GM18498 (cell line): ENCODE measurements around the gene ALG9.

Source experiments
- ATAC-seq: cut with Tn5 transposase; IDR thresholded peaks from one replicate; pipeline ENCODE4 v1.9.1; 2021; ENCODE audit warnings: mild to moderate bottlenecking, moderate library complexity; ENCODE audit not compliant: unreplicated experiment

Gene ALG9

DNA sequence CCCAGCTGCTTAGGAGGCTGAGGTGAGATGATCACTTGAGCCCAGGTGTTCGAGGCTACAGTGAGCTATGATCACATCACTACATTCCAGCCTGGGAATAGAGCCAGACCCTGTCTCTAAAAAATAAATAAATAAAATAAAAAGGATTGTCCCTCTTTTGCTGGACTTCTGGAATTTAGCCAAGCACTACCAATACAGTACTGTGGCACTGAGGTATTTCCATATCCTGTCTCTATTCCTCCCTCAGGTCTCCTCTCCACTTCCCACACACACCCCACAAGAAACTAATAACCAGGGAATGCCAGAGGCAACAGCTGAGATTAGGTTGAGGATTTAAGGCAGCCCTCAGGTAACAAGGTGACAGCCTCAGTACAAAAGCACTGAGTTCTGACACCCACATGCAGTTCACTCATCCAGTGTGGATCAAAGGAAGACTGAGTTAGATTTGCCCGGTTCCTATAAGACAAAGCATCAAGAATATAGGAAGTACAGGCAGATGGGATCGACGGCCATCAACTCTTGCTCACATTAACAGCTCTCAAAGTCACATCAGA lies 100.7 kb downstream of the ALG9 start:
- no peak for ATAC-seq

DNA sequence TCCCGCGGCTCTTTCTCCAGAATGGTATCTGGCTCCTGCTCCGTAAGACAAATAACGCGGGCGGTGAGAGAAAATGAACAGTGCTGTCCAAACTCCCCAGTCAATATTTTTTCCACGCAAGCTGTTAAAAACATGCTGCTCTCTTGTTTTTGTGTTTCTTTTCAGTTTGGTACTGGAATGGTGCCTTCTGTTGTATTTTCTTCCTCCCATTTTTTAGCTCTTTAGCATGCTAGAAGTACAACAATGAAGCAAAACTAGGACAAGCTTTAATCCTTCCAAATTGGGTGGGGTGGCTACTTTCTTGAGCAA lies 104.6 kb downstream of the ALG9 start:
- no peak for ATAC-seq

DNA sequence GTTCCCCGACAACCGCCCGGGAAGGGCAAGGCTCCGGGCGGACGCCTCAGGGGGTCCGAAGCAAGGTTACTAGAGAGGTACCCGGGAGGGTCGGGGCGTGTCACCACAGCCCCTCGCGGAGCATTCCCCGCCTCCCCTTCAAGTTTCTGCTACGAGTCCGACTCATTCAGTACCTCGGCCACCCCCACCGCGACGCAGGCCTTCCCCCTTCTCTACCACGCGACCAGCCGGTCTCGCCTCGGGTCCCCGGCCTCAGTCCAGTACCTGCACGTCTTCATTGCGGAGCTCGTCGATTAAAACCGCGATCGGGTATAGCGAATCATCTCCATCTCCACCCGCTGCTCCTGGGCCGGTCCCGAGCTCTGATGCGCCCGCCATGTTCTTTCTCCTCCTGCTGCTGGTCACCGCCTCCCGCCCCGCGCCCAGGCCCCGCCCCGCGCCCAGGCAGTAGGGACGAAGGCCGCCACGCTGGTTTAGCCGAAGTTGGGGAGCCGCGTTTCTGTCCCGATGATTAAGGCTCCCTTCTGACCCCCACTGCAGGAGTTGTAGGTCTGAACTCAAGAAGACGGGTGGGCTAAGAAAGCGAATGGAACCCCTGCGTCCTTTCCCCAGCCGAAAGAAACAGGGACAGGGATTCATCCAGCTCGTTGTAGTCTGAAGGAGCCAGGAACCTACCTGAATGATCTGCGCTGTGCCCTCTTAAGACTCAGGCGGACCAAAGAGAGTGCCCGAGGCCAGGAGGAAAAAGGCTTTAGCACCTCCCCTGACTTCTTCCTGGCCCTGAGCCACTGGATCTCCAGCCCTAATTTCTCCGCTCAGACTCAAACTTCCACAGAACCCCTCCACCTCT lies 105.2 kb downstream of the ALG9 start, which contains the start of gene PPP2R1B:
PPP2R1B (minus strand) TSS at position 406 of the 850 bp plus-strand sequence; CDS start at position 378, 28 bp downstream.
- ATAC-seq: peak; percentile 92

- peak; percentile 43 for ATAC-seq
These were observed 105.9 kb downstream of the ALG9 start for GRCh38 chr11:111765320-111765983.

DNA sequence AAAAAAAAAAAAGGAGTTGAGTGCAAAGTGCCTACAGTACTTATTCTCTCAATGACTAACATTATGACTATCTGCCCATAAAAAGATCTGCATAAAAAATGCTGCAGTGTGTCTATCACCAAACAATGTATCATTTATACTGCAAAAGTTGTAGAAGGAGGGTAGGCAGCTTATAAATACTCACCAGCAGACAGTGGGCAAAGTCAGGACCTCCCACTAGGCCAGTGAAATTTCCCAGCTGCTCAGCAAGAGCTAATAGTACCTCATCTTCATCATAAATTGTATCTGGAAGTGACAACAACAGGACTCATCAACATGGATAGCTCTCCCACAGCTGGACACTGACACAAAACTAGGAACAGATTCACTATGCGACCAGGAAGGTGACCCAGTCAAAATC lies 106.8 kb downstream of the ALG9 start:
- no peak for ATAC-seq

GRCh38 chr11:111762981-111763643 lies 108.3 kb downstream of the ALG9 start:
- ATAC-seq: no peak

DNA sequence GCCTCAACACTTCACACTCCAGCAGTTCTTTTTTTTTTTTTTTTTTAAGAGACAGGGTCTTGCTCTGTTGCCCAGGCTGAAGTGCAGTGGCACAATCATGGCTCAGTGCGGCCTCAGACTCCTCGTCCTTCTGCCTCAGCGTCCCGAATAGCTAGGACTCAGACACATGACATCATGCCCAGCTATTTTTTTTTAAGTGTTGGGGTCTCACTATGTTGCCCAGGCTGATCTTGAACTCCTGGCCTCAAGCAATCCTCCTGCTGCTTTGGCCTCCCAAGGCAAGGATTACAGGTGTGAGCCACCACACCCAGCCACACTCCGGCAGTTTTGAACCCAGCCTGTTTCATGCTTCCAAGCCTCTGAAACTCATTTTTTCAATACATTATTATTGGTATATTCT lies 108.9 kb downstream of the ALG9 start:
- no peak for ATAC-seq

DNA sequence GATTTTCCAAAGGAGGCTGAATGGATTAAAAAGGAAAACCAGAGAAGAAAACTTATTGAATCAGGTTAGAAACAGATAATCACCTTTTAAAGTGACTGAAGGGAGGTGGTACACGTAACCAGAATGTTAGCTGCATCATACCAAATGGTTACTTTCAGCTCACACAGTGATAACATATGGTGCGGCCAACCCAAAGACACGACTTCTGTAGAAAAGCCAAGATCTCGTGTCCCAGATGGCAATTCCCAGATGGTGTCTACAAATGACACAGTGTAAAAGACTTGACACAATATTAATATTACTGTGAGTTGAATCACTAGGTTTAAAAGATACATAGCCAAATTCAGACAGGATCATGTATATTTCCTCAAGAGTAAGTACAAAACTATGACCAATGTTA lies 110.3 kb downstream of the ALG9 start:
- ATAC-seq: no peak

DNA sequence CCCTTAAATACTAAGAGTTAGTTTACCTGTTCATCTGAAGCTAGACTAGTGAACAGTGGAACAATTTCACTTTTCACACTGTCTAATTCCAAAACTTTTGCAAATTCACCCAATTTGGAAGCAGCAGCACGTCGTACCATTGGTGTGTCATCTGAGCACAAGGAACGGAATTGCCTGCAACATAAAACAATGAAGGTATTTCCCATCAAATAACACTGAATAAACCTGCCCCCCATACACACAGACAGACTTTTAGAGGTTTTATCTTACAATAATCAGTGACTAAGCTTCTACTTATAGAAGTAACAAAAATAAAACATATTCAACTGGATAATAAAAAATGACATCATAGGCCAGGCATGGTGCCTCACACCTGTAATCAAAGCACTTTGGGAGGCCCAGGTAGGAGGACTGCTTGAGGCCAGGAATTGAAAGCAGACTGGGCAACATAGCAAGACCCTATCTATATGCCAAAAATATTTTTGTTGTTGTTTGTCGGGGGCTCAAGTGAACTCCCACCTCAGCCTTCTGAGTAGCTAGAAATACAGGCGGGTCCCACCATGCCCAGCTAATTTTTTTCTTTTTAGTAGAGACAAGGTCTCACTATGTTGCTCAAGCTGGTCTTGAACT lies 111.5 kb downstream of the ALG9 start:
- ATAC-seq: no peak

- ATAC-seq: no peak
These were observed 112.0 kb downstream of the ALG9 start for GRCh38 chr11:111759376-111759775.

DNA sequence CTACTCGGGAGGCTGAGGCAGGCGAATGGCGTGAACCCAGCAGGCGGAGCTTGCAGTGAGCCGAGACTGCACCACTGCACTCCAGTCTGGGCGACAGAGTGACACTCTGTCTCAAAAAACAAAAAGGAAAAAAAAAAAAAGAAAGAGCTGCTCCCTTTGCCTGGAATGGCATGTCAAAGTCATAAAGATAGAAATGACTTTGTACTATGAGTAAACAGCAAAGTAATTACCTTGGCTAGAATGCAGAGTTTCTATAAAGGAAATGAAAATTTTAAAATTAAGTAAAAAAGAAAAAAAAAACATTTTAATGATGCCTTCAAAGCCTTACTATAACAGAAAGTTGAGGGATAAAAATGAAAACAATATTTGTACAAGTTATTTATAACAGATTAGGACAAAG lies 115.3 kb downstream of the ALG9 start:
- no peak for ATAC-seq

- ATAC-seq: no peak
These were observed 121.7 kb downstream of the ALG9 start for GRCh38 chr11:111749646-111750045.

GRCh38 chr11:111748035-111748804 lies 123.2 kb downstream of the ALG9 start:
- ATAC-seq: no peak

- no peak for ATAC-seq
These were observed 125.5 kb downstream of the ALG9 start for GRCh38 chr11:111745719-111746504.

- ATAC-seq: no peak
These were observed 127.7 kb downstream of the ALG9 start for GRCh38 chr11:111743700-111744099.

DNA sequence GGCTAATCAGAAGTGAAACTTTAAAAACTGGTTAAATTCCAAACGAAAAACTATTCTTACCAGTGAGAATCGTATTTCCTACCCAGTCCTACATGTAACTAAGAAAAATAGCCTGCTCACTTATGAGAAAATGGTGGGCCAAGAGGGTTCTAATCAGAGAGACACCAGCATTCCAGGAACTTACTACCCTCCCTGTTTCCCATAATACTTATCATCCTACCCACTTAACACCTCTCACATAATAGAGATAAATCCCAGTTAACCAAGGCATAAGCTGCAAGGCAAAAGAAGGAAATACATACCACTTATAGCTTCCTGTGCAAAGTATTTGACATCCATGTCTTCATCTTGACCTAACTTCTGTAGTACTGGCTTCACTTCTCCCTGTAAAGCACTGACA lies 129.6 kb downstream of the ALG9 start:
- ATAC-seq: no peak

DNA sequence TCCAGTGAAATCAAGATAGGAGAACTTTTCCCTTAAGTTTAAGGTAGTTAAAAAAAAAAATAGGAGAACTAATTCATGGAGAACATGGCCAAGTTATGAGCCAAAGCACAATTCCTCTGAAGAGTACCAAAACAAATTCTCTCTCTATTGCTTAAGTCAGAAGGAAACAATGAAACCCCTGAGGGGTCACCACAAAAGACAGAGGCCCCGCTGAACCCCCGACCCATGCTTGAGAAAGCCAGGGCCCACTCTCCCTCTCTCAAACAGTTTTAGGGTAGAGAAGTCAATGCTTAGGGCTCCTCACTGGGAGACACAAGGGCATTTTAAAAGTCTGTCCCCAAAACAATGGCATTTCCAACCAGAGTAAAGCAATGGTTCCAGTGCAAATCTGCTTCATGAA lies 132.1 kb downstream of the ALG9 start:
- no peak for ATAC-seq

- no peak for ATAC-seq
These were observed 133.8 kb downstream of the ALG9 start for GRCh38 chr11:111737444-111738210.
